HG02610 (cell line): Measurements from ENCODE around the gene LIN7A.

Experiments
- ATAC-seq: cut with Tn5 transposase; IDR thresholded peaks from one replicate; pipeline ENCODE4 v1.9.1; 2021; ENCODE audit warnings: mild to moderate bottlenecking, moderate library complexity; ENCODE audit not compliant: unreplicated experiment

Gene LIN7A, protein sequence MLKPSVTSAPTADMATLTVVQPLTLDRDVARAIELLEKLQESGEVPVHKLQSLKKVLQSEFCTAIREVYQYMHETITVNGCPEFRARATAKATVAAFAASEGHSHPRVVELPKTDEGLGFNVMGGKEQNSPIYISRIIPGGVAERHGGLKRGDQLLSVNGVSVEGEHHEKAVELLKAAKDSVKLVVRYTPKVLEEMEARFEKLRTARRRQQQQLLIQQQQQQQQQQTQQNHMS

DNA sequence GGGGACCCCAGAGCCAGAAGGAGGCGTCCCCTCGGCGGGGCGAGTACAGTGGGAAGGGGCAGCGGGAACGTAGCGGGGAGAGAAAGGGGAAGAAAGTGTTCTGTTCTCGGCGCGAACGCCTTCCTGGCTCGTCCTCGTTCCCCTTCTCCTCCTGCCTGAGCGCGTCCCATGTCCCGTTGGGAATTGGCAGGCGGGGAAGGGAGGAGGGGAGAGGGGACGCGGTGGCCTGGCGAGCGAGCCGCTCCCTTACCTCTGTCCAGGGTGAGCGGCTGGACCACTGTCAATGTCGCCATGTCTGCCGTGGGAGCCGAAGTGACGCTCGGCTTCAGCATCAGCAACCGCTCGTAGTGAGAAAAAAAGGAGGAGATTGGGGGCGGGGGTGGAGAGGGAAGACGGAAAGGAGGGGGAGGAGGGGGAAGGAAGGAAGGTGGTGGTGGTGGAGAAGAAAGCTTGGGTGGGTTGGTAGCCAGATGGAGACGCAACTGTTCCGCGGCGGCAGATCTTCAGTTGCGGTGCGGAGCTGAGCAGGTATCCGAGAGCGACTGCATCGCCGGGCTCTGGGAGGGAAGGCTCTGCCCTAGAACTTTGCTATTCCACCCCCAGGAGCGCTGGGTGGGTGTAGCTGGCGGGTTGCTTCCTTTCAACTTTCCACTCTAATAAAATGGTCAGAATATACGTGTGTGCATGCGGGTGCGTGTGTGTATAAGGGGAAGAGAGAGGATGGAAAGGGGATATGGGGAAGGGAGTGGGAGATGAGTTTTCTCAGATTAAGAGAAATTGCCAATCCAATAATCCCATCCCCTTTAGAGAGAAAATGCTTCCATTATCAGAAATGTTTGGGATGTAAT lies at the start of gene LIN7A:
LIN7A (minus strand) TSS at position 544 of the 848 bp plus-strand sequence; CDS start at position 332, 212 bp downstream.
- ATAC-seq, result peak; percentile 23

DNA sequence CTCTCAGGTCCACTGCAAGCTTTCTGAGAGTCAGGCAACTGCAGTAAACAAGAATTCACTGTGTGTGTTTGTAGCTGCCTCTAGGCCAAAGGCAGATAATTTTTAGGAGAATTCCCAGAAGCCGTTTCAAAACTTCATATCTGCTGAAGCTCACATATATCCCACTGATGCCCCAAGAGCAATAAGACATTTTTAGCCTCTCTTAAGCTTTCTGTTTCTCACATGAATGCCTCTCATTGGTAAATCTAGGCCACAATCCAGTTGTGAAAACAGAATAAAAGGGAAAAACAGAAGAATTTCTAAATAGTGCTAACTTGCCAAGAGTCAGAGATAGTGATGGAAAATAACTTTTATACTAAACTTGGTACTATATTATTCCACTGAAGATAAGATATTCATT lies 48.5 kb upstream of the LIN7A start:
- no peak for ATAC-seq

GRCh38 chr12:80979816-80980215 lies 42.1 kb upstream of the LIN7A start:
- ATAC-seq, result no peak

GRCh38 chr12:80979251-80979650 lies 41.5 kb upstream of the LIN7A start:
- no peak for ATAC-seq

- ATAC-seq, result no peak
Observed at GRCh38 chr12:80977346-80977745, 39.6 kb upstream of the LIN7A start.

DNA sequence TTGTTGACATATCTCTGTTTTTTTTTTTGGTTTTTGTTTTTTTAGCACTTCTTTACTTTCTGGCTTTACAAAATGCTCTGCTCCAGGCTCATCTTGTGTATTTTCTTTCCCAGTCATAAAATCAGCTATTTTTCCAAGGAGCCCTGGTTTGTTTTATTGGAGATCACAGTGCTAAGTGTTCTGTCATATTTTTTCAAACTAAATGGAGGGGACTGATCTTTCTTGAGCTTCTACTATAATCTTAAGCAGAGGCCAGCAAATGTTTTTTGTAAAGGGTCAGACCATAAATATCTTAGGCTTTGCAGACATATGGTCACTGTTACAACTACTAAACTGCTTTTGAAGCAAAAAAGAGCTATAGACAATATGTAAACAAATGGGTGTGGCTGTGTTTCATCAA lies 30.6 kb upstream of the LIN7A start:
- ATAC-seq, result no peak

DNA sequence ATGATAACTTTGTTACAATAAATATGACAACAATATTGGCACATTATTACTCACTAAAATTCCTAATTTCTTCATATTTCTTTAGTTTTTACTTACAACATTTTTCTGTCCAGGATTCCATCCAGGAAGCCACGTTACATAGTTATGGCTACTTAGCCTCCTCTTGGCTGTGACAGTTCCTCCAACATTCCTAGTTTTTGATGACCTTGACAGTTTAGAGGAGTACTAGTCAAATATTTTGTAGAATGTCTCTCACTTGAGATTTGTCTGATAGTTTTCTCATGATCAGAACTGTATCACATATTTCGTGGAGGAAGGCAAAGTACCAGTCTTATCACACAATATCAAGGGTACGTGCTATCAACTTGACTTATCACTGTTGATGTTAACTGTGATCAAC lies 29.8 kb upstream of the LIN7A start:
- ATAC-seq, result no peak

- no peak for ATAC-seq
Observed at GRCh38 chr12:80966001-80966400, 28.3 kb upstream of the LIN7A start.

DNA sequence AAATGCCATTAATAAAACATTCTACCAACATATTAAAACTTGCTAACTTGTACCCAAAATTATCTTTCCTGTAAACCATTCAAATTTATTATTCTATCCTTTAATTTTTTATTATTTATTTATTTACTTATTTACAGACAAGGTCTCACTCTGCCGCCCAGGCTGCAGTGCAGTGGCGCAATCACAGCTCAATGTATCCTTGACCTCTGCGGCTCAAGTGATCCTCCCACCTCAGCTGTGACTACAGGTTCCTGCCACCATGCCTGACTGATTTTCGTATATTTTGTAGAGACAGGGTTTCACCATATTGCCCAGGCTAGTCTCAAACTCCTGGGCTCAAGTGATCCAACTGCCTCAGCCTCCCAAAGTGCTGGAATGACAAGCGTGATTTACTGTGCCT lies 20.4 kb upstream of the LIN7A start:
- ATAC-seq, result no peak

- no peak for ATAC-seq
Observed at GRCh38 chr12:80954857-80955520, 17.3 kb upstream of the LIN7A start.

DNA sequence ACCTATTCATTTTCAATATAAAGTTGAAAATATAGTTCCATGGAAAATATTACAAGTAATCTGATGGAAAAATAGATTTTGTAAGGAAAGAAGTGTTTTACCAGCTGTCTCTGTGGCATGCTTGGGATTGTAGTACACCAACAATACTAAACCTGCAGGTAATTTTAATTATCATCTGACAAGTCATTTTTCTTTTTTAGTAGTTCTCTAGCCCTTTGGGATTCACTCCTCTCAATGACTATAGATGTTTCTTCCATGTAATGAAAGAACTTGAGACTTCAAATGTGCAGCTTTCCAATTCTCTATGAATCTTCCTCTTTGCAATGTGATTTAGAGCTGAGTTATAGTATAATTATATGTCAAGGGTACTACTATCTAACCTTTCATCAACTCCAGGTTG lies 14.7 kb upstream of the LIN7A start:
- no peak for ATAC-seq

- ATAC-seq, result peak; percentile 55
Observed at GRCh38 chr12:80946591-80946990, 8.9 kb upstream of the LIN7A start.

GRCh38 chr12:80943338-80943737 lies 5.6 kb upstream of the LIN7A start:
- ATAC-seq, result no peak

GRCh38 chr12:80941916-80942315 lies 4.2 kb upstream of the LIN7A start:
- ATAC-seq, result no peak

- no peak for ATAC-seq
Observed at GRCh38 chr12:80939231-80939950, 1.7 kb upstream of the LIN7A start.

DNA sequence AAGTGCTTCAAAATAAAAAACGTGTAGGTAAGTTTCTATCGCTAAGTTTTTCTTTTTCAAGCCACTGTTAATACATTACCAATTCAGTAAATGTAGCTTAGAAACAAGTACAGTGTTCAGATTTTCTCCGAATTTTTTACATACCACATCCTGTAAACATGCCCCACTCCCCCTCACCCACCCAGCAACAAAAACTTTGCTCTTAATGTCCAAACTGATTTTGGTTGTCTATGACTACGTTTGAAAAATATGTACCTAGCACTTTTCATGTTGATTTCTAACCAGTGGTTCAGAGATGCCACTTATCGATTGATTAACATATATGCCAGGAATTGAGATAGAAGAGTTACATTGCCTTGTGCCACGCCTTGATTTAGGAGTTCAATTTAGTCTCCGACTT lies 663 bp upstream of the LIN7A start:
- no peak for ATAC-seq

- ATAC-seq, result peak; percentile 60
Observed at GRCh38 chr12:80936642-80937390, 918 bp downstream of the LIN7A start.

DNA sequence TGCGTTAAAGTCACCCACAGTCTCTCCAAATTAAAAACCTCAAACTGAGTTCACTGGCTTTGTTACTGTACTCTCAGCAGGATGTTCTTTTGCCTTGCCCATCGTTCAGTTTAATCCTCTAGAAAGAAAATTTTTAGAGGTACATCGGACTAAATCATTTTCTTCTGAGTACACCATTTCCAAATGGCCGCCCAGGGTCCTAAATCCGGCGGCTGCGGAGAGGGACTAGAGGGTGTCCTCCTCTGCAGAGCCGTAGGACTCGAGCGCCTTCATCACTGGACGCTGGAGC lies 1.4 kb downstream of the LIN7A start:
- no peak for ATAC-seq

- ATAC-seq, result no peak
Observed at GRCh38 chr12:80935111-80935510, 2.6 kb downstream of the LIN7A start.

- no peak for ATAC-seq
Observed at GRCh38 chr12:80925983-80926382, 11.8 kb downstream of the LIN7A start.

GRCh38 chr12:80925237-80925636 lies 12.5 kb downstream of the LIN7A start:
- ATAC-seq, result no peak
